Measurements from ENCODE around the gene RPS21. TPM values are rescaled to one million over a fixed set of nuclear protein-coding genes. Genes with fewer than 3 reads are reported as not detected.
A peak's percentile ranks its signal among the peaks of the same experiment; 100 is the strongest.

RPS21 gene
- total and polyA plus RNA-seq, 9 of the 15 experiments (the other 6 are each of a cell fraction or from before 2014, with no cell fraction given) = 1,380 to 5,647 (median 3,091) TPM

- TF ChIP-seq MGA (IDR thresholded peaks at IDR 0.05) = peak; percentile 94
- TF ChIP-seq ZNF75A (CRISPR knock-in tag; IDR thresholded peaks at IDR 0.05) = no peak
- TF ChIP-seq HSF4 (CRISPR knock-in tag; IDR thresholded peaks at IDR 0.05; ENCODE audit: borderline replicate concordance) = no peak
- TF ChIP-seq PPARD (CRISPR knock-in tag; IDR thresholded peaks at IDR 0.05) = no peak
- peak; percentile 75; the same call in 1 of the 2 replicates for TF ChIP-seq HDAC2 (IDR thresholded peaks at IDR 0.05)
- peak in 1 of 2 experiments; percentile 86; a peak in 2 of 4 replicates for TF ChIP-seq HDAC1 (IDR thresholded peaks at IDR 0.05)
- peak; percentile 62 for TF ChIP-seq FOS (IDR thresholded peaks at IDR 0.05; ENCODE audit: extremely low read depth, insufficient read length)
- peak; percentile 75 for TF ChIP-seq SMARCE1 (IDR thresholded peaks at IDR 0.05)
- no peak for TF ChIP-seq XRCC3 (IDR thresholded peaks at IDR 0.05)
- TF ChIP-seq CREM (IDR thresholded peaks at IDR 0.05; ENCODE audit: low read depth) = peak; percentile 74
- no peak for TF ChIP-seq EP300 (IDR thresholded peaks at IDR 0.05; ENCODE audit: low read length)
- TF ChIP-seq KLF6 (CRISPR knock-in tag; IDR thresholded peaks at IDR 0.05; ENCODE audit: borderline replicate concordance) = no peak
- no peak for TF ChIP-seq RHOXF2B (CRISPR knock-in tag; conservative IDR thresholded peaks at IDR 0.05)
- TF ChIP-seq ILF3 (IDR thresholded peaks at IDR 0.05; ENCODE audit: borderline replicate concordance) = no peak
- TF ChIP-seq ELF2 (CRISPR knock-in tag; IDR thresholded peaks at IDR 0.05) = peak; percentile 91
- TF ChIP-seq TSC22D4 (tag; IDR thresholded peaks at IDR 0.05) = no peak
- no peak for TF ChIP-seq SNRNP70 (optimal IDR thresholded peaks at IDR 0.05; ENCODE audit: low read depth, low read length)
- peak in 1 of 2 experiments; percentile 61; a peak in 1 of 3 replicates for TF ChIP-seq CBX3 (IDR thresholded peaks at IDR 0.05; ENCODE audit: borderline replicate concordance in 1 of 2, low read length in 2 of 2)
- TF ChIP-seq SETDB1 (IDR thresholded peaks at IDR 0.05; ENCODE audit: low read length) = no peak
These were observed 20.5 kb downstream of the RPS21 start, which contains the start of gene CABLES2 (continued) for GRCh38 chr20:62407221-62407992.
